ENCODE results near the gene ZDHHC14.
"Not testable (repeated sequence)": the region's sequence is repeated elsewhere in the genome, so short reads cannot be mapped to it uniquely, and the experiment has no call there.

GRCh38 chr6:157576991-157577390 is 196.0 kb downstream of the ZDHHC14 start:
- TF ChIP-seq CTCF (IDR thresholded peaks at IDR 0.05; ENCODE audit: insufficient read depth, low read length, poor library complexity, severe bottlenecking); EZH2phosphoT487 (conservative IDR thresholded peaks at IDR 0.05; ENCODE audit: low read length): not testable (repeated sequence)
